ENCODE data around the gene KIRREL1.

- TF ChIP-seq, protein P1, sequence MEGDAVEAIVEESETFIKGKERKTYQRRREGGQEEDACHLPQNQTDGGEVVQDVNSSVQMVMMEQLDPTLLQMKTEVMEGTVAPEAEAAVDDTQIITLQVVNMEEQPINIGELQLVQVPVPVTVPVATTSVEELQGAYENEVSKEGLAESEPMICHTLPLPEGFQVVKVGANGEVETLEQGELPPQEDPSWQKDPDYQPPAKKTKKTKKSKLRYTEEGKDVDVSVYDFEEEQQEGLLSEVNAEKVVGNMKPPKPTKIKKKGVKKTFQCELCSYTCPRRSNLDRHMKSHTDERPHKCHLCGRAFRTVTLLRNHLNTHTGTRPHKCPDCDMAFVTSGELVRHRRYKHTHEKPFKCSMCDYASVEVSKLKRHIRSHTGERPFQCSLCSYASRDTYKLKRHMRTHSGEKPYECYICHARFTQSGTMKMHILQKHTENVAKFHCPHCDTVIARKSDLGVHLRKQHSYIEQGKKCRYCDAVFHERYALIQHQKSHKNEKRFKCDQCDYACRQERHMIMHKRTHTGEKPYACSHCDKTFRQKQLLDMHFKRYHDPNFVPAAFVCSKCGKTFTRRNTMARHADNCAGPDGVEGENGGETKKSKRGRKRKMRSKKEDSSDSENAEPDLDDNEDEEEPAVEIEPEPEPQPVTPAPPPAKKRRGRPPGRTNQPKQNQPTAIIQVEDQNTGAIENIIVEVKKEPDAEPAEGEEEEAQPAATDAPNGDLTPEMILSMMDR (IDR thresholded peaks at IDR 0.05): no peak
- TF ChIP-seq POLR2AphosphoS5 (IDR thresholded peaks at IDR 0.05) (no peak), POLR2A (IDR thresholded peaks at IDR 0.05) (no peak), EP300 (IDR thresholded peaks at IDR 0.05) (no peak)
These were observed 38.2 kb upstream of the KIRREL1 start for GRCh38 chr1:157955221-157955620.
